HG03039 (cell line): ENCODE results near the gene GAREM2.

Source experiments
- ATAC-seq: cut with Tn5 transposase; IDR thresholded peaks from one replicate; pipeline ENCODE4 v1.9.1; 2021; ENCODE audit warnings: mild to moderate bottlenecking, moderate library complexity; ENCODE audit not compliant: unreplicated experiment

The GAREM2 gene

GRCh38 chr2:26169226-26169625, 3.7 kb upstream of the GAREM2 start:
- ATAC-seq, result no peak

GRCh38 chr2:26169681-26170414, 3.0 kb upstream of the GAREM2 start:
- ATAC-seq, result no peak

GRCh38 chr2:26170795-26171194, 2.1 kb upstream of the GAREM2 start:
- no peak for ATAC-seq

- ATAC-seq, result no peak
Measured at GRCh38 chr2:26172189-26172870, 558 bp upstream of the GAREM2 start.

- ATAC-seq, result no peak
Measured at GRCh38 chr2:26173776-26174482, 1.0 kb downstream of the GAREM2 start.

GRCh38 chr2:26174691-26175465, 2.0 kb downstream of the GAREM2 start:
- no peak for ATAC-seq

GRCh38 chr2:26175466-26176278, 2.8 kb downstream of the GAREM2 start:
- ATAC-seq, result no peak

GRCh38 chr2:26176279-26176615, 3.4 kb downstream of the GAREM2 start:
- ATAC-seq, result no peak

DNA sequence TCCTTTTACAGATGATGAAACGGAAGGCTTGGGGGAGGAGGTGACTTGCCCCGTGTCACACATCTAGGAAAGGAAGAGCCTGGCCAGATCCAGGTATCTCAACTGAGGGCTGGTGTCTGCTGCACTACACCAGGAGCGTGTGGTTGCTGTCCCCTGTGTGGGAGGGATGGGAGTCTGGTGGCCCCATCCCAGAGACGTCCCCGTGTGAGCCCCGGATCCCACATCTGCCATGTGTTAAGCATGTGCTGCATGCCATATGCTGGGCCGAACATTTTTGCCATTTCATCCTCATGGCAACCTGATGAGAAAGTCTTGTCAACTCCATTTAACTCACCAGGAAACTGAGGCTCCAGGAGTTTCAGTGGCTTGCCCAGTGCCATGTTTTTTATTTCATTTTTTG, 4.2 kb downstream of the GAREM2 start:
- no peak for ATAC-seq

- ATAC-seq, result no peak
Measured at GRCh38 chr2:26178246-26178645, 5.4 kb downstream of the GAREM2 start.

DNA sequence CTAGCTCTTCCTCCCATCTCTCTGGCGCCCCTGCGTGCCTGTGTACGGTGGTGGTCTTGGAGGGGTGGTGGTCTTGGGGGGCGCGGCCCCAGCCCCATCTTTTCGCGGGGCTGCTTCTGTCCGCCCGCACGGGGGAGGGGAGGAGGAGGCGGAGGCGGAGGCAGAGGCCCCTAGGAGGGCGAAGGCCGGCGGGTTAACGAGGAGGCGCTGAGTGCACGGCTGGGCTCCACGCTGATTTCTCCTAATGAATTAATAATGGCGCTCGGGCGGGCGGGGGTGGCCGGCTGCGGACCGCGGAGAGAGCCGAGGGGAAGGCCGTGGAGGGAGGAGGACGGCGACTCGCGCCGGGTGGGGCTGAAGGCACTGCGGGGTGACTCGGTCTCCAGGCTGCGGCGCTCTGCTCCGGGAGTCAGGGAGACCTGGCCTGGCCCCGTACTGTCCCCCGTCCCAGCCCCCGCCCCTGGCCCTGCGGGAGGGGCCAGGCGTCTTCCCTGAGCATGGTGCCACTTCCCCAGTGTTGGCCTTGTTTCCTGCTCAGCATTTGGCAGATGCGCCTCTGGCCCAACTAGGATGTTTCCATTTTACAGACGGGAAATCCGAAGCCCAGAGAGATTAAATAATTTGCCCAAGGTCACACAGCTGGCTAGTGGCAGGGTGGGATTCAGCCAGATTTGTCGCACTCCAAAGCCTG, 6.0 kb downstream of the GAREM2 start:
- ATAC-seq, result no peak

DNA sequence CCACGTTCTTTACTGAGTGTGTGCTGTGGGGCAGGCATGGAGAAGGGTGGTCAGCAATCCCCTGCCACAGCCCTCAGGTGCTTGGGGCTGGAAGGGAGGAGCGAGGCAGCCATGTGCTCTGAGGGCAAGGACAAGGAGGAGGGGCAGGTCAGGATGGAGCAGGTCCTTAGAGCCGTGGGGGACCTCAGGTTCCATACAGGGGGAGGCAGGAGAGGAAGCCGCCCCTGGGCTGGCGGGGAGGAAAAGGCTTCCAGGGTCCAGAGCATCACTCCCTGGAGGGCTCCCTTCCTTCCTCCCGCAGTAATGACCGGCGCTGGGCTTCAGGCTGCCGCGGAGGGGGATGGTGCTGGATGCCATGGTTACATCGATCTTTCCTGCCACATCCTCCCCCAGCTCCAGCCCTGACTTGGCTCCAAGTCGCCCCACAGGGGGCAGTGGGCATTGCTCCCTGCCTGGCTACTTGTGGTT, 6.6 kb downstream of the GAREM2 start:
- ATAC-seq, result no peak

DNA sequence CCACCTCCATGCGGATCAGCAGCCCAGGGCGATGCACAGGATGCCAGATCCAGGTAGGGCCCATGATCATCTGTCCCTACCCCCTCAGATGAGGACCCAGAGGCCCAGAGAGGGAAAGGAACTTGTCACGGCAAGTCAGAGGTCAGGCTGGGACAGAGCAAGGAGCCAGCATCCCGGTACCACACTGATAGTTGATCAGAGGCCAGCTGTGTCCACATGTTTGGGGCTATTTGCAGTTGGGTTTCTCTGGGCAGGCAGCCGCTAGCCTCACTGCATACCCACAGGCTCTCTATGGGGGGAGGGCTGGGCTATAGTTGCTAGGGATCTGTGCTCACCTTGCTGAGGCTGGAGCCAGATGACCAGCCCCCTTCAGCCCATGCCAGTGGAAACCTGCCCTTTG, 9.6 kb downstream of the GAREM2 start:
- ATAC-seq, result no peak

GRCh38 chr2:26182887-26183630, 10.2 kb downstream of the GAREM2 start:
- ATAC-seq, result no peak

DNA sequence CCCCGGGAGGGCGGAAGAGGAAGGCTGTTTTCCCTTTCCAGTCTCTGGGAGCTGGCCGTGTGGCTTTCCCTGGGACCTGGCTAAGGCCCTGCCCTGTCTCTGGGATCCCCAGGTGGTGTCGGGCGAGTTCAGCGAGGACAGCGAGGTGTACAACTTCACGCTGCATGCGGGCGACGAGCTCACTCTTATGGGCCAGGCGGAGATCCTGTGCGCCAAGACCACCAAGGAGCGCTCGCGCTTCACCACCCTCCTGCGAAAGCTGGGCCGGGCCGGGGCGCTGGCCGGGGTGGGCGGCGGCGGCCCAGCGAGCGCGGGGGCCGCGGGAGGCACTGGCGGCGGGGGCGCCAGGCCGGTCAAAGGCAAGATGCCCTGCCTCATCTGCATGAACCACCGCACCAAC, 11.2 kb downstream of the GAREM2 start:
- ATAC-seq, result no peak

DNA sequence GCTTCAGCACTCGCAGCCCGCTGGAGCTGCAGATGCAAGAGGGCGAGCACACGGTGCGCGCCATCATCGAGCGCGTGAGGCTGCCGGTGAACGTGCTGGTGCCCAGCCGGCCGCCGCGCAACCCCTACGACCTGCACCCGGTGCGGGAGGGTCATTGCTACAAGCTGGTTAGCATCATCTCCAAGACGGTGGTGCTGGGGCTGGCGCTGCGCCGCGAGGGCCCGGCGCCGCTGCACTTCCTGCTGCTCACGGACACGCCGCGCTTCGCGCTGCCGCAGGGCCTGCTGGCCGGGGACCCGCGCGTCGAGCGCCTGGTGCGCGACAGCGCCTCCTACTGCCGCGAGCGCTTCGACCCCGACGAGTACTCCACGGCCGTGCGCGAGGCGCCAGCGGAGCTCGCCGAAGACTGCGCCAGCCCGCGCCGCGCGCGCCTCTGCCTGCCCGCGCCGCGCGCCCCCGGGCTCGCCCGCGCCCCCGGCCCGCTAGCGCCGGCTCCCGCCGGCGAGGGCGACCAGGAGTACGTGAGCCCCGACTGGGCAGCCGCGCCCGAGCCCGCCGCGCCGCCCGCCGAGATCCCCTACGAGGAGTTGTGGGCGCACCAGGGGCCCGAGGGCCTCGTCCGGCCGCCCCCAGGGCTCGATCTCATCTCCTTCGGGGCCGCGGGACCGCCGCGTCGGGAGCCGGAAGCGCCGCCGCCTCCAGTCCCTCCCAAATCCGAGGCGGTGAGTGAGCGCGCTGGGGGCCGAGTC, 11.8 kb downstream of the GAREM2 start:
- no peak for ATAC-seq

GRCh38 chr2:26185304-26185928, 12.5 kb downstream of the GAREM2 start:
- ATAC-seq, result no peak
